ENCODE data around the gene PTPRT. TPM values are rescaled to one million over a fixed set of nuclear protein-coding genes. Genes with fewer than 3 reads are reported as not detected.

The PTPRT gene
- total RNA-seq, 1 experiment from 2014 or later: 0.13 TPM

GRCh38 chr20:42485556-42485955 is 704.1 kb downstream of the PTPRT start:
- peaks cover 6 to 10% of the 10 kb centered on the region in 2 experiments for H3K4me1 Mint-ChIP-seq
- Histone ChIP-seq H3K14ac (ENCODE audit: insufficient read depth, low read length) (no peak overlapping the region), H3K9me3 (ENCODE audit: control insufficient read depth, low read depth, low read length) (no peaks in the 10 kb centered on the region), H4K91ac (ENCODE audit: insufficient read length, low read depth, low read length) (no peak overlapping the region), H3K79me1 (ENCODE audit: insufficient read depth, low read depth, low read length, poor library complexity, severe bottlenecking) (no peaks in the 10 kb centered on the region), H2BK5ac (ENCODE audit: insufficient read length, low read length) (no peak overlapping the region), H3K4me1 (ENCODE audit: insufficient read depth, low read length) (no peaks in the 10 kb centered on the region), H3K27me3 (ENCODE audit: insufficient read depth, low read length) (no peaks in the 10 kb centered on the region), H3K27ac (ENCODE audit: insufficient read length, low read depth, low read length) (no peak overlapping the region), H2AK5ac (ENCODE audit: insufficient read length, low read length) (no peak overlapping the region), H2AFZ (ENCODE audit: low read length) (no peak overlapping the region), H3K23me2 (ENCODE audit: insufficient read length, low read depth, low read length, poor library complexity, severe bottlenecking) (no peaks in the 10 kb centered on the region), H3K56ac (ENCODE audit: insufficient read length, low read depth, low read length) (no peak overlapping the region), H4K5ac (ENCODE audit: insufficient read length, low read depth, low read length) (no peak overlapping the region), H3K4ac (ENCODE audit: low read depth, low read length) (no peak overlapping the region), H3K79me2 (ENCODE audit: insufficient read depth, low read length) (no peaks in the 10 kb centered on the region), H2BK120ac (ENCODE audit: low read depth, low read length, poor library complexity, severe bottlenecking) (no peak overlapping the region), H2BK12ac (ENCODE audit: insufficient read length, low read depth, low read length) (no peak overlapping the region), H3T11ph (ENCODE audit: low read length) (no peak overlapping the region), H3K23ac (ENCODE audit: insufficient read length, low read depth, low read length) (no peak overlapping the region), H4K20me1 (ENCODE audit: control insufficient read depth, insufficient read depth, insufficient read length) (no peaks in the 10 kb centered on the region), H3K9ac (ENCODE audit: extremely low read depth, insufficient read length, low read length) (no peak overlapping the region), H2BK20ac (ENCODE audit: low read depth, low read length, poor library complexity, severe bottlenecking) (no peak overlapping the region), H3K4me2 (ENCODE audit: insufficient read depth, insufficient read length, low read length) (no peak overlapping the region), H4K8ac (replicated peaks; ENCODE audit: insufficient read length, low read depth, low read length) (no peak overlapping the region), H2BK15ac (ENCODE audit: low read depth, low read length) (no peak overlapping the region), H3K18ac (ENCODE audit: insufficient read length, low read depth, low read length) (no peak overlapping the region)
- no peak overlapping the region for H3K4me3 Mint-ChIP-seq
- TF ChIP-seq CTCF (conservative IDR thresholded peaks at IDR 0.05): no peak
- no peak for DNase-seq
- peaks cover 2% of the 10 kb centered on the region; the same call in 1 of the 2 replicates for H3K27me3 Mint-ChIP-seq (ENCODE audit: low read depth)
- H3K9me3 Mint-ChIP-seq: no peaks in the 10 kb centered on the region
- no peak overlapping the region for H3K27ac Mint-ChIP-seq
- no peaks in the 10 kb centered on the region for H3K36me3 Mint-ChIP-seq (ENCODE audit: insufficient read depth in 1 of 3, low read depth in 3 of 3)
- no CpG with 5 or more reads among the region's 2 CpGs for WGBS (ENCODE audit: extremely low coverage, insufficient read length, low lambda C conversion rate)
